GM19240 (cell line): ENCODE measurements around the gene EPHA10.

Experiments used
- DNase-seq: peaks from one replicate; pipeline ENCODE4 v3.0.0; 2011; ENCODE audit warnings: low spot score; ENCODE audit not compliant: insufficient read length

EPHA10 gene

DNA sequence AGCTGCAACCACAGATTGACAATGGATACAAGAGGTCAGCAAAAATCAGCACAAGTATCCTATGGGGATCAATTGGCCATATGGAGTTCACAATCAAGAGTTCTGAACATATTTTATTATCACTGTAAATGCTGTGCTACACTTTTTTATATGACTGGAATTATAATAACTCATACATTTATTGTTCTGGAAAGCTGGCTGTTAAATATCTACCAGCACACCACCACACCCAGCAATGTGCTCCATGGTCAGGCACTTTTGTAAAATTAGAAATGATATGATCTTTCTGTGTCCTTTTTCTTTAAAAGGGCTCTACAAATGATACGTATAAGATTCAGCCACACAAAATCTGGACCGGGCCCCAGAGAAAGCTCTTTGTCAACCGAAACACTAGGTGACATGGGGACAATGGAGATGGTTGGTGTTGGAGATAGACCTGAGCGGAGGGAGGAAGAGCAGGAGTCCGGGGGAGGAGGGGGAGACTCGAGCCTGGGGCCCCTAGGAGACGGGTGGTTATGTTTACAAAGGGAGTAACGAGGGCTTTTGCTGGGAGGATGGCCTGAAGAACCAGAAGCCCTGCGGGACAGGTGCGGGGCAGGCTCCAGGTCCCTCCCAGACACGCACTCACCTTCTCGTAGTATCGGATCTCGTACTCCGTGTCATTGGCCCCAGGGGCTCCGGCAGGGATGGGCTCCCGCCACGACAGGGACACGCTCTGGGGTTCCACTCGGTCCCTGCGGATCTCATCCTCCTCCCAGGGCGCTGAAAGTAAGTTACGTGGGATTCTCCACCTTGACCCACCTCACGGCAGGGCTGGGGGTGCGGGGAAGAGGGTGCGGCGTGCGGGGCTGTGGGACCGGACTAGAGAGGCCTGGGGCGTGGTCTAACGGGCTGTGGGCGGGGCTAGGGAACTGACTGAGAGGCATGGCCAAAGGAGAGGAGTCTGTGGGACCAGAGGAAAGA, 30.0 kb downstream of the EPHA10 start:
- DNase-seq = no peak

DNA sequence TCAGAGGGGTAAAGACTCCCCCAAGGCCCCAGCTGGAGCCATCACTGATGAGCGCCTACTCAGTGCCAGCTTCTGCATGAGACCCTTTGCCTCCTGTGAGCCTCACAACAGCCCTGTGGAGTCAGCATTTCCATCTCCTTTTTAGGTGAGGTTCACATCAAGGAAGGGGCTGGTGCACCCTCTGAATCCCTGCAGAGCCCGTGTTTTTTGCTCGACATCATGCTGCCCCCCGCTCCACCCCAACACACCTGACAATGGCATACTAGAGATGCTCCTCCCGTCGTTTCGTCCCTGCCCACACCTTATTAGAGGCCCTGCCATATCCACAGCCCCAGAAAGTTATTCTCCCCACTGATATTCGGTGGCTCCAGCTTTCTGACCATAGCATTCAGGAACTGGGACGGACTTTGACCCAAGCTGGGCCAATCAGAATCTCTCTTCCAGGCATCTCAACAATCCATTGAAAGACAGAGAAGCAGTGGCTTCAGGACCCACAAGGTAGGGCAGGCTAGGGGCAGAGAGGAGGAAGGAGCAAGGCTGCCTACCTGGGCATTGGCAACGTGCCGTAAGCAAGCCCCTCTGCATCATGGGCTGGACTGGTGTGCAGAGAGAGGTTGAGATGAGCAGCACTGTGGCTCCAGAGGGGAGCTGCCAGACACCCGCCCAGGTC, 32.7 kb downstream of the EPHA10 start:
- DNase-seq = no peak

GRCh38 chr1:37731312-37732019, 33.5 kb downstream of the EPHA10 start:
- DNase-seq = no peak

GRCh38 chr1:37730376-37730775, 34.5 kb downstream of the EPHA10 start:
- DNase-seq = no peak

DNA sequence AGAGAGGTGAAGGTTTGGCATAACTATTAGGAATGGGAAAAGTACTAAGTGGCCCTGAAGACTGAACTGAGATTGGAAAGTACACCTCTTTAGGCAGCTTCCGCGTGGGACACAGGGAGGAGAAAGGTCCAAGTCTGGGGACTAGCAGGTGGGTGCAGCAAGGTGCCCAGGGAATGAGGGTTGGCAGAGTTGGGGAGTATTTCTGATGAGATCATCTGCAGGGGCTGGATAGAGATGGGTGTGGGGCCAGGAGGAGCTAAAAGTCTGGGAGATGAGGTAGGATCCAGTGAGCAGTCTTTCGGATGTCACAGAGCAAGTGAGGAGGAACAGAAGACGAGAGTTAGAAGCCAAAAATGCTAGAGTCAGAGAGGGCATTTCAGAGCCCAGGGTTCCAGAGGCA, 36.5 kb downstream of the EPHA10 start:
- no peak for DNase-seq

GRCh38 chr1:37726751-37727585, 38.0 kb downstream of the EPHA10 start:
- DNase-seq = no peak

- DNase-seq = no peak
Measured at GRCh38 chr1:37725851-37726613, 38.9 kb downstream of the EPHA10 start.

DNA sequence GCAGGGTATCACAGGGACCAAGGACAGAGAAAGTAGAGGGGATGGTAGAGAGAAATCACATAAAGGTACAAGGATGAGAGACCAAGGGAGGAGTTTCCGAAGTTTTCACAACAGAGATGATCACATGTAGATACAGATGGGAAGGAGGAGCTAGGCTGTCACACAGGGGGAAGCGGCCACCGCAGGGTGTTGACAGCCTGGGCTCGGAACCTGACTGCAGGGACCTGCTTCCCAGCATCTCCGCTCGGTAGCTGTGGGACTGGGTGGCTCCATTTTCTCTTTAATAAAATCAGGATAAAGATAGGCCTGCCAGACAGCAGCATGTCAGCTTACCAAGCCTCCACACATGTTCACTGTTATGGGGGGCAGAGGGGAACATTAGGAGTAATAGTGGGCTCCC, 40.3 kb downstream of the EPHA10 start:
- no peak for DNase-seq

DNA sequence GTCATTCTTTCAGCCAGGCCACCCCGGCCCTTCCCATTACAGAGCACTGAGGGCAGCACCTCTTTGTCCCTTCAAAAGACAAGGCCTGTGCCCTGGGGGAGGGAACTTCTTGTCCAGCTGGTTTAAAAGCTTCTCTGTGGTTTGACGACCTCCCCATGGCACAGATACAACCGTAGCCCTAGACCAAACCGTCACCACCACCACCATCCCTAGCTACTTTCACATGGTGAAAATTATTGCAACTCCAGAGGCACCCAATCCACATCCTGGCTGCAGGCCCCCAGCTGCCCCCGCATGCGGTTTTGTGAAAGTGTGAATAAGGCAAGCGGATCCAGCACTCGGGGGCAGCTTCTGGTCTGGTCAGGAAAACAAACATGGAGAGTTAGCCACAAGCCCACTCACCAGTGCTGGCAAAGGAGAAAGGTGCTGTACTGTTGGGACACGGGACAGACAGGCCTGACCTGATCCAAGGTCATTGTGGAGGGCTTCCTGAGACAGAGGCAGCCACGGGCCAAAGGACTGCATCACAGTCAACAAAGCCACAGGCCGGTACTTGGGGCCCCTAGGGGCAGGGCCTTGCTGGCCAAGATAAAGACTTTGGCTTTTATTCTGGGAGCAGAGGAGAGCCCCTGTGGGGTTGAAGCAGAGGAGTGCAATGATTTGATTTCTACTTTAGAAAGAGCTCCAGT, 41.4 kb downstream of the EPHA10 start:
- DNase-seq = no peak

DNA sequence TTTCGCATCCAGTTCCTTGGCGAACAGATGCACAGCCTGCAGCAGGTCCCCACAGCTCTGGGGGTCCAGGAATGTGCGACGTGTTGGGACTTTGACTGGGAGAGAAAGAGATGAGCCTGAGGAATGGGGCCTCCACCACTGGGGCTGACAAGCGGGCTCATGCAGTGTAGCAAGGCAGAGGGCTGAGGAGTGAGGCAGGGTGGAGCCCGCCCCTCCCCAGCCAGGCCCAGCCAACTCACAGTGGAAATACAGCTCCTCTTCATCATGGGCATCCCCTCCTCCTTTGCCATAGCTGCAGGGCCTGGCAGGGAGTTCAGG, 41.9 kb downstream of the EPHA10 start:
- no peak for DNase-seq

DNA sequence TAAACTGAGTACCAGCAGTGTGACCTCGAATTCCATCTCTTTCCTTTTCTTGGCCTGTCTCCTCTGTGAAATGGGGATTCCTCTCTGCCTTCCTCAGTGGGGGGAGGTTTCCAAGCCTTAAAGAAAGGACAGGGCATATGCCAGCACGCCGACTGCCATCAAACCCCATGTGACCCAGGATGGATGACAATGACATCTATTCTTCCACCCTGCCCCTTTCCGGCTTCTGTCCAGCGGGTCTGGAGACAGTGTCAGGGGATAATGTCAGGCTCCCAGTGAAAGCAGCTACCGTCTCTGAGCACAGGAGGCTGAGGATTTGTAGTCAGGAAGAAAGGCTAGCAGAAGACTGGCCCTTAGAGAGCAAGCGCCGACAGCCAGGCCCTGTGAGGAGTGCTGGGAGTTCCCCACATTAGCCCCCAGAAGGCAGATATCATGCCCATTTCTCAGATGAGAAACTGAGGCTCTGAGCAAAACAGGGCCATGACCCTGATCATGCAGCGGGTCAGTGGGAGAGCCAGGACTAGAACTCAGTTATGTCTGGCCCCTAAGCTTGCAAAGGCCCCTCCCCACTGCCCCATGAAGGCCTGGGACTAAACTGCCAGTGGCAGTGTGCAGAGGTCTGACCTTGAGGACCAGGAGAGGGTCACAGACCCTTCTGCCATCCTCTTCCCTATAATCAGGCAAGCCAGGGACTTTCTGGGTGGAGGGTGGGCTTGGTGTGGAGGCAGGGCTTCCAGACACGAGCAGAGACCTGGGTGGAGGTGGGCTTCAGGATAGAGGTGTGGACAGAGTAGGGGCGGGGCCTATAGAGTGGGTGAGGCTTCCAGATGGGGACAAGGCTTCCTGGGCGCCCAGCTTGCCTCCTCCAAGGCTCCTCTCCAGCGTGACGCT, 42.5 kb downstream of the EPHA10 start:
- no peak for DNase-seq

DNA sequence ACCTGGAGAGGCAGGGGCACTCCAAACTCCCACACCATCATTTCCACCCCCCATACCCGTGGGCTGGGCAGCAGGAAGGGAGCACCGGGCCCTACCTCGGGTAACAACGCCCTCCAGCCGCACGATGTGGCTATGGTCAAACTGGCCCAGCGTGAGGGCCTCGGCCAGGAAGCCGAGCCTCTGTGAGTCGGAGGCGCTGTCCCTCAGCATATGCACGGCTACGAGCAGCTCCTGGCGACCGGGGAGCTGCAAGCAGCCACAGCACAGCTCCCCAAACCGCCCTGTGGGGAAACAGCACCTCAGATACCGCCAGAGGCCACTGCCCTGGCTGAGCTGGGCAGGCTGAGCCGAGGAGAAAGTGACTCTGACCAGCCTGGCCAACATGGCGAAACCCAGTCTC, 43.4 kb downstream of the EPHA10 start:
- no peak for DNase-seq

GRCh38 chr1:37720231-37721130, 44.4 kb downstream of the EPHA10 start:
- DNase-seq = no peak

DNA sequence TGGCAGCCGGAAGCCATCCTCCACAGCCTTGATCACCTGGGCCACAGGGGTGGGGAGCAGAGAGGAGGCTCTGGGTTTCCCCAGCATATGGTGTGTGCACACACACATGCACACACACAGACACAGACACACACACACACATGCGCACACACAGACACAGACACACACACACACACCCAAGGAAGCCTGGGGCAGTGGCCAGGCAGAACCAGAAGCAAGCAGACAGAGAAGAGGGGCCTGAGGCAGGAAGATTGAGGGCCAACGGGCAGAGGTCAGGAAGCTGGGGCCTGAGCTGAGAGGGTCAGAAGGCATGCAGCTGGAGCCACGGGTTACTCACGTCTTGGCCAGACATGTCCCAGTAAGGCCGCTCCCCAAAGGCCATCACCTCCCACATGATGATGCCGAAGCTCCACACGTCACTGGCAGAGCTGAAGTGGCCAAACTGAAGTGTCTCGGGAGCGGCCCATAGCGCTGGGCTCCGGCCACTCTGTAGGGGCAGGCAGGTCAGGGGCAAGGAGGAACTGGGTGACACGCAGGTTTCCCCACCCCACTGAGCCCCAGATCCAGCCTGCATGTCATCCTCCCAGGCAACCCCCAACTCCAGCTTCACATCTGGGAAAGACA, 45.2 kb downstream of the EPHA10 start:
- no peak for DNase-seq

- DNase-seq = no peak
Measured at GRCh38 chr1:37718901-37719571, 45.9 kb downstream of the EPHA10 start.

DNA sequence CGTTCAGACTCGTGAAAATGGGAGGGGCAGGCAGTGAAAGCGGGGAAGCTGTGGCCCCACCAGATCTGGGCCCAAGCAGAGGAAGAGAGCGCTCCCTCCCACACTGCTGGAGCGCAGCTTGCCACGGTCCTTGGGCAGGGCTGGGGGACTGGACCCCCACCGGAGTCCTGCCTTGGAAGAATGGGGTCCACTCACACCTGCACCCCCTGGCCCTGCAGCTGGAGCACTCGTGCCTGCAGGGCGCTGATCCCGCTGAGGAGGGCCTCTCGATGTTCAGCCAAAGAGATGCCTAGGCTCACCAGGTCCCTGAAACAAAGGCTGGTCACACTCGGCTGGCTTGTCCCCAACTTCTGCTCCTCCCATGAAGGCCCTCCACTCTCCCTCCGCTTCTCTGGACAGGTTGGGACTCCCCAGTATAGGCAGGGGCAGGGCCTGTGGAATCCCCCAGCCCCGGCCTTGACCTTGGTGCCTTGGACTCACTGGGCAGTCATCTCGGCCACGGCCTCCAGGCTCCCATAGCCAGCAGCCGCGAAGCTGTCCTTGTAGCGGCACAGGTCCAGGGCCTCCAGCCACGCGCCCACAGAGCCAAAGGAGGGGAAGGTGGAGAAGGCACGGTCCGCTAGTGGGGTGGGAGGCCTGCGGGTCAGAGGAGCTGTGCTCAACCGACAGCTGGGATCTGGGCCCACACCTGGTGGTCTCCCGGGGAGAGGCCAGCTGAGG, 46.6 kb downstream of the EPHA10 start:
- DNase-seq = no peak
